H9 (cell line): Measurements from ENCODE around the gene CUBN. TPM values are rescaled to one million over a fixed set of nuclear protein-coding genes. Genes with fewer than 3 reads are reported as not detected.

ENCODE experiments used
- DNase-seq: peaks from one replicate; pipeline ENCODE4 v3.0.0-alpha.2; 2017
- H2AFZ ChIP-seq: one replicate; pipeline ENCODE4 v1.6.1; 2013; ENCODE audit warnings: mild to moderate bottlenecking, low read length, control low read depth, moderate library complexity
- H2AK5ac ChIP-seq: 2 replicates; pipeline ENCODE4 v1.6.1; 2013; ENCODE audit warnings: low read length, control low read depth, mixed read lengths; ENCODE audit not compliant: insufficient read length
- H2BK120ac ChIP-seq: one replicate; pipeline ENCODE4 v1.6.1; 2013; ENCODE audit warnings: low read depth, mild to moderate bottlenecking, low read length, control low read depth, inconsistent platforms; ENCODE audit not compliant: poor library complexity, severe bottlenecking
- H2BK12ac ChIP-seq: 2 replicates; pipeline ENCODE4 v1.6.1; 2013; ENCODE audit warnings: low read length, control low read depth, mixed read lengths, low read depth; ENCODE audit not compliant: insufficient read length
- H2BK15ac ChIP-seq: 2 replicates; pipeline ENCODE4 v1.6.1; 2013; ENCODE audit warnings: low read depth, low read length, control low read depth
- H2BK20ac ChIP-seq: one replicate; pipeline ENCODE4 v1.6.1; 2013; ENCODE audit warnings: low read depth, mild to moderate bottlenecking, low read length, control low read depth, inconsistent platforms; ENCODE audit not compliant: poor library complexity, severe bottlenecking
- H2BK5ac ChIP-seq: 2 replicates; pipeline ENCODE4 v1.6.1; 2013; ENCODE audit warnings: low read length, control low read depth, mixed read lengths; ENCODE audit not compliant: insufficient read length
- H3K14ac ChIP-seq: 2 replicates; pipeline ENCODE4 v1.6.1; 2013; ENCODE audit warnings: low read length, control low read depth; ENCODE audit not compliant: insufficient read depth
- H3K18ac ChIP-seq: 2 replicates; pipeline ENCODE4 v1.6.1; 2013; ENCODE audit warnings: low read depth, mild to moderate bottlenecking, mixed read lengths, low read length, control low read depth; ENCODE audit not compliant: insufficient read length
- H3K23ac ChIP-seq: 2 replicates; pipeline ENCODE4 v1.6.1; 2013; ENCODE audit warnings: low read length, control low read depth, mixed read lengths, low read depth; ENCODE audit not compliant: insufficient read length
- H3K23me2 ChIP-seq: 2 replicates; pipeline ENCODE4 v1.6.1; 2013; ENCODE audit warnings: low read depth, mild to moderate bottlenecking, mixed read lengths, low read length, control low read depth; ENCODE audit not compliant: insufficient read length, poor library complexity, severe bottlenecking
- H3K27ac ChIP-seq: 2 replicates; pipeline ENCODE4 v1.5.1; 2013; ENCODE audit warnings: low read length, control low read depth, mixed read lengths, low read depth; ENCODE audit not compliant: insufficient read length
- H3K27me3 ChIP-seq: 2 replicates; pipeline ENCODE4 v1.6.1; 2013; ENCODE audit warnings: low read length, control low read depth, inconsistent platforms; ENCODE audit not compliant: insufficient read depth
- H3K4ac ChIP-seq: 2 replicates; pipeline ENCODE4 v1.6.1; 2013; ENCODE audit warnings: low read depth, mild to moderate bottlenecking, control low read depth, inconsistent platforms, low read length, moderate library complexity
- H3K4me1 ChIP-seq: 2 replicates; pipeline ENCODE4 v1.6.1; 2013; ENCODE audit warnings: low read length, control low read depth, inconsistent platforms; ENCODE audit not compliant: insufficient read depth
- H3K4me2 ChIP-seq: 2 replicates; pipeline ENCODE4 v1.6.1; 2013; ENCODE audit warnings: low read length, control low read depth, mixed read lengths; ENCODE audit not compliant: insufficient read length, insufficient read depth
- H3K56ac ChIP-seq: 2 replicates; pipeline ENCODE4 v1.6.1; 2013; ENCODE audit warnings: low read depth, mild to moderate bottlenecking, mixed read lengths, low read length, control low read depth; ENCODE audit not compliant: insufficient read length
- H3K79me1 ChIP-seq: 2 replicates; pipeline ENCODE4 v1.6.1; 2013; ENCODE audit warnings: low read depth, mild to moderate bottlenecking, moderate library complexity, low read length, control low read depth, inconsistent platforms; ENCODE audit not compliant: insufficient read depth, poor library complexity, severe bottlenecking
- H3K79me2 ChIP-seq: 2 replicates; pipeline ENCODE4 v1.6.1; 2013; ENCODE audit warnings: low read length, control low read depth, inconsistent platforms; ENCODE audit not compliant: insufficient read depth
- H3K9ac ChIP-seq: 2 replicates; pipeline ENCODE4 v1.6.1; 2013; ENCODE audit warnings: low read length, control low read depth, mixed read lengths; ENCODE audit not compliant: insufficient read length; ENCODE audit errors: extremely low read depth
- H3K9me3 ChIP-seq: one replicate; pipeline ENCODE4 v1.6.1; 2013; ENCODE audit warnings: low read depth, low read length, inconsistent platforms; ENCODE audit not compliant: control insufficient read depth
- H3T11ph ChIP-seq: one replicate; pipeline ENCODE4 v1.6.1; 2013; ENCODE audit warnings: mild to moderate bottlenecking, low read length, control low read depth, inconsistent platforms
- H4K20me1 ChIP-seq: one replicate; pipeline ENCODE4 v1.6.1; 2013; ENCODE audit not compliant: control insufficient read depth, insufficient read length, insufficient read depth
- H4K5ac ChIP-seq: 2 replicates; pipeline ENCODE4 v1.6.1; 2013; ENCODE audit warnings: low read depth, mild to moderate bottlenecking, mixed read lengths, low read length, control low read depth; ENCODE audit not compliant: insufficient read length
- H4K8ac ChIP-seq: replicated peaks from 2 replicates; pipeline ENCODE4 v1.6.1; 2013; ENCODE audit warnings: low read length, control low read depth, mixed read lengths, low read depth; ENCODE audit not compliant: insufficient read length
- H4K91ac ChIP-seq: 2 replicates; pipeline ENCODE4 v1.6.1; 2013; ENCODE audit warnings: low read depth, mild to moderate bottlenecking, moderate library complexity, mixed read lengths, low read length, control low read depth; ENCODE audit not compliant: insufficient read length
- H3K27ac Mint-ChIP-seq, 3 experiments: 2 replicates in 2 of 3; 3 replicates in 1 of 3; pipeline ENCODE4 v1.8.0; 2020 to 2021; ENCODE audit warnings: mixed read lengths in 3 of 3, mild to moderate bottlenecking in 1 of 3, moderate library complexity in 1 of 3
- H3K27me3 Mint-ChIP-seq: 2 replicates; pipeline ENCODE4 v1.8.0; 2021; ENCODE audit warnings: low read depth, mild to moderate bottlenecking, moderate library complexity, mixed read lengths
- H3K36me3 Mint-ChIP-seq, 3 experiments: 2 replicates in 2 of 3; 3 replicates in 1 of 3; pipeline ENCODE4 v1.8.0; 2020 to 2021; ENCODE audit warnings: low read depth in 3 of 3, mixed read lengths in 3 of 3; ENCODE audit not compliant: insufficient read depth in 1 of 3
- H3K4me1 Mint-ChIP-seq, 2 experiments: 2 replicates each; pipeline ENCODE4 v1.8.0; 2020; ENCODE audit warnings: mixed read lengths in 2 of 2
- H3K4me3 Mint-ChIP-seq, 2 experiments: 2 replicates in 1 of 2; 3 replicates in 1 of 2; pipeline ENCODE4 v1.8.0; 2020 to 2021; ENCODE audit warnings: mild to moderate bottlenecking in 2 of 2, mixed read lengths in 2 of 2, moderate library complexity in 1 of 2
- H3K9me3 Mint-ChIP-seq, 2 experiments: 2 replicates in 1 of 2; 3 replicates in 1 of 2; pipeline ENCODE4 v1.8.0; 2020; ENCODE audit warnings: mild to moderate bottlenecking in 2 of 2, mixed read lengths in 2 of 2, moderate library complexity in 1 of 2
- WGBS: extraction: QIAGEN DNeasy Blood & Tissue Kit; methylation state at CpG from one replicate; pipeline ENCODE4 v1.1.7; 2013; ENCODE audit warnings: missing lambda C conversion rate, low lambda C conversion rate, mixed read lengths; ENCODE audit not compliant: insufficient read length; ENCODE audit errors: extremely low coverage; 5-methylcytosine and 5-hydroxymethylcytosine counted together
- total RNA-seq: library from RNA; stranded (reverse); gene quantifications from 2 replicates; pipeline ENCODE4 v1.2.1, GENCODE V29; 2021
- TF ChIP-seq, protein P1 (sequence below): fragments of 200-600 bp; sonication (generic); conservative IDR thresholded peaks from 3 replicates; pipeline ENCODE4 v1.8.0; 2021; ENCODE audit warnings: antibody characterized with exemption, mild to moderate bottlenecking

The CUBN gene
- total RNA-seq, 1 experiment from 2014 or later: 0.26 TPM

- Histone ChIP-seq H4K91ac (no peak overlapping the region), H3K79me2 (no peaks in the 10 kb centered on the region), H3K56ac (no peak overlapping the region), H3K4me1 (no peaks in the 10 kb centered on the region), H3K23ac (no peak overlapping the region), H2BK20ac (no peak overlapping the region), H3K9ac (no peak overlapping the region), H3K14ac (no peak overlapping the region), H4K20me1 (no peaks in the 10 kb centered on the region), H3K27ac (no peak overlapping the region), H4K5ac (no peak overlapping the region), H3K9me3 (no peaks in the 10 kb centered on the region), H3K4me2 (no peak overlapping the region), H2AFZ (no peak overlapping the region), H2BK15ac (no peak overlapping the region), H3K27me3 (no peaks in the 10 kb centered on the region), H3K18ac (no peak overlapping the region), H3K4ac (no peak overlapping the region), H2AK5ac (no peak overlapping the region), H2BK120ac (no peak overlapping the region), H2BK12ac (no peak overlapping the region), H3K23me2 (no peaks in the 10 kb centered on the region), H2BK5ac (no peak overlapping the region), H3T11ph (no peak overlapping the region), H4K8ac (no peak overlapping the region), H3K79me1 (no peaks in the 10 kb centered on the region)
- Mint-ChIP-seq H3K36me3 (no peaks in the 10 kb centered on the region), H3K27ac (no peak overlapping the region), H3K27me3 (no peaks in the 10 kb centered on the region), H3K4me3 (no peak overlapping the region), H3K4me1 (peaks cover 9% of the 10 kb centered on the region in 2 experiments; a peak in 3 of 4 replicates), H3K9me3 (0 out of 5 replicates have a peak, but pooled peaks cover 0 to 1% of the 10 kb centered on the region in 2 experiments)
- no peak for DNase-seq
- no CpG with 5 or more reads among the region's 10 CpGs for WGBS
- TF ChIP-seq, protein P1, sequence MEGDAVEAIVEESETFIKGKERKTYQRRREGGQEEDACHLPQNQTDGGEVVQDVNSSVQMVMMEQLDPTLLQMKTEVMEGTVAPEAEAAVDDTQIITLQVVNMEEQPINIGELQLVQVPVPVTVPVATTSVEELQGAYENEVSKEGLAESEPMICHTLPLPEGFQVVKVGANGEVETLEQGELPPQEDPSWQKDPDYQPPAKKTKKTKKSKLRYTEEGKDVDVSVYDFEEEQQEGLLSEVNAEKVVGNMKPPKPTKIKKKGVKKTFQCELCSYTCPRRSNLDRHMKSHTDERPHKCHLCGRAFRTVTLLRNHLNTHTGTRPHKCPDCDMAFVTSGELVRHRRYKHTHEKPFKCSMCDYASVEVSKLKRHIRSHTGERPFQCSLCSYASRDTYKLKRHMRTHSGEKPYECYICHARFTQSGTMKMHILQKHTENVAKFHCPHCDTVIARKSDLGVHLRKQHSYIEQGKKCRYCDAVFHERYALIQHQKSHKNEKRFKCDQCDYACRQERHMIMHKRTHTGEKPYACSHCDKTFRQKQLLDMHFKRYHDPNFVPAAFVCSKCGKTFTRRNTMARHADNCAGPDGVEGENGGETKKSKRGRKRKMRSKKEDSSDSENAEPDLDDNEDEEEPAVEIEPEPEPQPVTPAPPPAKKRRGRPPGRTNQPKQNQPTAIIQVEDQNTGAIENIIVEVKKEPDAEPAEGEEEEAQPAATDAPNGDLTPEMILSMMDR: no peak
Observed at GRCh38 chr10:16992611-16993119, 136.9 kb downstream of the CUBN start.
